Activated CD4-positive, CD25-positive, alpha-beta regulatory T cell treated with anti-CD3 and anti-CD28 coated beads, Interleukin-2, amount 50 U/mL, for 24 hours (primary cell): ENCODE measurements around the gene TERC.

Experiments
- ATAC-seq, 2 donors: fragments of 150-1000 bp; cut with Tn5 transposase; one replicate each; pipeline ENCODE4 v1.10.0; 2021; ENCODE audit warnings: mild to moderate bottlenecking in 1 of 2, moderate library complexity in 1 of 2

Gene TERC

GRCh38 chr3:169764882-169765612 is at the start of gene TERC:
Gene TERC, minus strand, starts transcription at chr3:169765060.
- ATAC-seq = peak; percentile 92 to 94

GRCh38 chr3:169813757-169814517 is 49.1 kb upstream of the TERC start:
- peak; percentile 87 to 92 for ATAC-seq

GRCh38 chr3:169813278-169813677 is 48.4 kb upstream of the TERC start:
- ATAC-seq = no peak

GRCh38 chr3:169812332-169813235 is 47.7 kb upstream of the TERC start, which contains the start of the genes LRRC34 and LRRIQ4:
Gene LRRC34, minus strand, starts transcription at chr3:169812904. Its CDS starts 356 bp downstream, at chr3:169812548.
Gene LRRIQ4, plus strand, starts transcription at chr3:169812870. Its CDS starts 9,052 bp downstream, at chr3:169821922.
- ATAC-seq = peak; percentile 60 to 63

- ATAC-seq = peak in 1 of 2 donors; percentile 4
Measured at GRCh38 chr3:169811631-169812331, 46.9 kb upstream of the TERC start.

GRCh38 chr3:169809230-169809795 is 44.5 kb upstream of the TERC start:
- ATAC-seq = no peak

GRCh38 chr3:169804681-169805080 is 39.8 kb upstream of the TERC start:
- ATAC-seq = no peak

- ATAC-seq = no peak
Measured at GRCh38 chr3:169792359-169792758, 27.5 kb upstream of the TERC start.

- ATAC-seq = peak in 1 of 2 donors; percentile 17
Measured at GRCh38 chr3:169790687-169791429, 26.0 kb upstream of the TERC start.

- no peak for ATAC-seq
Measured at GRCh38 chr3:169790219-169790618, 25.4 kb upstream of the TERC start.

- ATAC-seq = no peak
Measured at GRCh38 chr3:169787791-169788190, 22.9 kb upstream of the TERC start.

GRCh38 chr3:169787120-169787519 is 22.3 kb upstream of the TERC start:
- ATAC-seq = no peak

GRCh38 chr3:169781209-169781855 is 16.5 kb upstream of the TERC start:
- no peak for ATAC-seq

- no peak for ATAC-seq
Measured at GRCh38 chr3:169780742-169781141, 15.9 kb upstream of the TERC start.

- ATAC-seq = no peak
Measured at GRCh38 chr3:169777822-169778221, 13.0 kb upstream of the TERC start.

- no peak for ATAC-seq
Measured at GRCh38 chr3:169774186-169774585, 9.3 kb upstream of the TERC start.

- ATAC-seq = peak; percentile 86
Measured at GRCh38 chr3:169772897-169773816, 8.3 kb upstream of the TERC start, which contains the start of gene MYNN. Gene MYNN, plus strand, starts transcription at chr3:169773396. Its CDS starts 900 bp downstream, at chr3:169774296.

- ATAC-seq = peak; percentile 10 to 34
Measured at GRCh38 chr3:169772305-169772896, 7.5 kb upstream of the TERC start.
